ENCODE data around the gene TMEM132C. TPM values are rescaled to one million over a fixed set of nuclear protein-coding genes. Genes with fewer than 3 reads are reported as not detected.

Gene TMEM132C
- total RNA-seq, 1 experiment from 2014 or later = not detected

DNA sequence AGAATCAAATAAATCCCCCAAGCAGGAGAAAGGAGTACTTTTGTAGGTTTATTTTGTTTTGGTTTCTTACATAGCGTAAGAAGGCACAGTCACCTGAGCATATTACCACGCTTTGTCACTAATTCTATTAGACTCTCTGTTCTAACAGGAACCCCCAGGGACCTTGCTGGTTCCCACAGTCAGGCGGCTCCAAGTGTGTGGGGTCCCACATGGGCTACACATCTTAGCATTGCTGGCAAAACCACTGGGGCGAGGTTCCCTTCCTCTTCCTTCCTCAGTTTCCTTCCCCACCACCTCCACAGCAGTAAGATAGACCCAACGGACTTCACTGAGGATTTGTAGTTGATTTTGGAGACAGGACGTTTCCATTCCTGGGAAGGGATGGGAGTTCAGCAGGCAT is 49.1 kb downstream of the TMEM132C start:
- H3K4me3 Mint-ChIP-seq = no peak overlapping the region
- peaks cover 83% of the 10 kb centered on the region for H3K9me3 Mint-ChIP-seq
- peaks cover 5% of the 10 kb centered on the region for H3K27me3 Mint-ChIP-seq (ENCODE audit: low read depth)
- CTCF ChIA-PET = interaction anchor here (0.5 kb wide), 1 partner anchor 276 kb away, joined by 3 read pairs; no protein-coding TSS in a partner anchor
- TF ChIP-seq GRHL2 (CRISPR knock-in tag; IDR thresholded peaks at IDR 0.05; ENCODE audit: insufficient replicate concordance, severe bottlenecking) = no peak
- TF ChIP-seq, protein P1, sequence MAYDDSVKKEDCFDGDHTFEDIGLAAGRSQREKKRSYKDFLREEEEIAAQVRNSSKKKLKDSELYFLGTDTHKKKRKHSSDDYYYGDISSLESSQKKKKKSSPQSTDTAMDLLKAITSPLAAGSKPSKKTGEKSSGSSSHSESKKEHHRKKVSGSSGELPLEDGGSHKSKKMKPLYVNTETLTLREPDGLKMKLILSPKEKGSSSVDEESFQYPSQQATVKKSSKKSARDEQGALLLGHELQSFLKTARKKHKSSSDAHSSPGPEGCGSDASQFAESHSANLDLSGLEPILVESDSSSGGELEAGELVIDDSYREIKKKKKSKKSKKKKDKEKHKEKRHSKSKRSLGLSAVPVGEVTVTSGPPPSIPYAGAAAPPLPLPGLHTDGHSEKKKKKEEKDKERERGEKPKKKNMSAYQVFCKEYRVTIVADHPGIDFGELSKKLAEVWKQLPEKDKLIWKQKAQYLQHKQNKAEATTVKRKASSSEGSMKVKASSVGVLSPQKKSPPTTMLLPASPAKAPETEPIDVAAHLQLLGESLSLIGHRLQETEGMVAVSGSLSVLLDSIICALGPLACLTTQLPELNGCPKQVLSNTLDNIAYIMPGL (CRISPR knock-in tag; IDR thresholded peaks at IDR 0.05) = no peak
- TF ChIP-seq, protein P2, sequence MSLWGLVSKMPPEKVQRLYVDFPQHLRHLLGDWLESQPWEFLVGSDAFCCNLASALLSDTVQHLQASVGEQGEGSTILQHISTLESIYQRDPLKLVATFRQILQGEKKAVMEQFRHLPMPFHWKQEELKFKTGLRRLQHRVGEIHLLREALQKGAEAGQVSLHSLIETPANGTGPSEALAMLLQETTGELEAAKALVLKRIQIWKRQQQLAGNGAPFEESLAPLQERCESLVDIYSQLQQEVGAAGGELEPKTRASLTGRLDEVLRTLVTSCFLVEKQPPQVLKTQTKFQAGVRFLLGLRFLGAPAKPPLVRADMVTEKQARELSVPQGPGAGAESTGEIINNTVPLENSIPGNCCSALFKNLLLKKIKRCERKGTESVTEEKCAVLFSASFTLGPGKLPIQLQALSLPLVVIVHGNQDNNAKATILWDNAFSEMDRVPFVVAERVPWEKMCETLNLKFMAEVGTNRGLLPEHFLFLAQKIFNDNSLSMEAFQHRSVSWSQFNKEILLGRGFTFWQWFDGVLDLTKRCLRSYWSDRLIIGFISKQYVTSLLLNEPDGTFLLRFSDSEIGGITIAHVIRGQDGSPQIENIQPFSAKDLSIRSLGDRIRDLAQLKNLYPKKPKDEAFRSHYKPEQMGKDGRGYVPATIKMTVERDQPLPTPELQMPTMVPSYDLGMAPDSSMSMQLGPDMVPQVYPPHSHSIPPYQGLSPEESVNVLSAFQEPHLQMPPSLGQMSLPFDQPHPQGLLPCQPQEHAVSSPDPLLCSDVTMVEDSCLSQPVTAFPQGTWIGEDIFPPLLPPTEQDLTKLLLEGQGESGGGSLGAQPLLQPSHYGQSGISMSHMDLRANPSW (CRISPR knock-in tag; conservative IDR thresholded peaks at IDR 0.05; ENCODE audit: low read depth) = no peak
- TF ChIP-seq, protein P3, sequence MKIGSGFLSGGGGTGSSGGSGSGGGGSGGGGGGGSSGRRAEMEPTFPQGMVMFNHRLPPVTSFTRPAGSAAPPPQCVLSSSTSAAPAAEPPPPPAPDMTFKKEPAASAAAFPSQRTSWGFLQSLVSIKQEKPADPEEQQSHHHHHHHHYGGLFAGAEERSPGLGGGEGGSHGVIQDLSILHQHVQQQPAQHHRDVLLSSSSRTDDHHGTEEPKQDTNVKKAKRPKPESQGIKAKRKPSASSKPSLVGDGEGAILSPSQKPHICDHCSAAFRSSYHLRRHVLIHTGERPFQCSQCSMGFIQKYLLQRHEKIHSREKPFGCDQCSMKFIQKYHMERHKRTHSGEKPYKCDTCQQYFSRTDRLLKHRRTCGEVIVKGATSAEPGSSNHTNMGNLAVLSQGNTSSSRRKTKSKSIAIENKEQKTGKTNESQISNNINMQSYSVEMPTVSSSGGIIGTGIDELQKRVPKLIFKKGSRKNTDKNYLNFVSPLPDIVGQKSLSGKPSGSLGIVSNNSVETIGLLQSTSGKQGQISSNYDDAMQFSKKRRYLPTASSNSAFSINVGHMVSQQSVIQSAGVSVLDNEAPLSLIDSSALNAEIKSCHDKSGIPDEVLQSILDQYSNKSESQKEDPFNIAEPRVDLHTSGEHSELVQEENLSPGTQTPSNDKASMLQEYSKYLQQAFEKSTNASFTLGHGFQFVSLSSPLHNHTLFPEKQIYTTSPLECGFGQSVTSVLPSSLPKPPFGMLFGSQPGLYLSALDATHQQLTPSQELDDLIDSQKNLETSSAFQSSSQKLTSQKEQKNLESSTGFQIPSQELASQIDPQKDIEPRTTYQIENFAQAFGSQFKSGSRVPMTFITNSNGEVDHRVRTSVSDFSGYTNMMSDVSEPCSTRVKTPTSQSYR (CRISPR knock-in tag; IDR thresholded peaks at IDR 0.05) = no peak
- TF ChIP-seq, protein P4, sequence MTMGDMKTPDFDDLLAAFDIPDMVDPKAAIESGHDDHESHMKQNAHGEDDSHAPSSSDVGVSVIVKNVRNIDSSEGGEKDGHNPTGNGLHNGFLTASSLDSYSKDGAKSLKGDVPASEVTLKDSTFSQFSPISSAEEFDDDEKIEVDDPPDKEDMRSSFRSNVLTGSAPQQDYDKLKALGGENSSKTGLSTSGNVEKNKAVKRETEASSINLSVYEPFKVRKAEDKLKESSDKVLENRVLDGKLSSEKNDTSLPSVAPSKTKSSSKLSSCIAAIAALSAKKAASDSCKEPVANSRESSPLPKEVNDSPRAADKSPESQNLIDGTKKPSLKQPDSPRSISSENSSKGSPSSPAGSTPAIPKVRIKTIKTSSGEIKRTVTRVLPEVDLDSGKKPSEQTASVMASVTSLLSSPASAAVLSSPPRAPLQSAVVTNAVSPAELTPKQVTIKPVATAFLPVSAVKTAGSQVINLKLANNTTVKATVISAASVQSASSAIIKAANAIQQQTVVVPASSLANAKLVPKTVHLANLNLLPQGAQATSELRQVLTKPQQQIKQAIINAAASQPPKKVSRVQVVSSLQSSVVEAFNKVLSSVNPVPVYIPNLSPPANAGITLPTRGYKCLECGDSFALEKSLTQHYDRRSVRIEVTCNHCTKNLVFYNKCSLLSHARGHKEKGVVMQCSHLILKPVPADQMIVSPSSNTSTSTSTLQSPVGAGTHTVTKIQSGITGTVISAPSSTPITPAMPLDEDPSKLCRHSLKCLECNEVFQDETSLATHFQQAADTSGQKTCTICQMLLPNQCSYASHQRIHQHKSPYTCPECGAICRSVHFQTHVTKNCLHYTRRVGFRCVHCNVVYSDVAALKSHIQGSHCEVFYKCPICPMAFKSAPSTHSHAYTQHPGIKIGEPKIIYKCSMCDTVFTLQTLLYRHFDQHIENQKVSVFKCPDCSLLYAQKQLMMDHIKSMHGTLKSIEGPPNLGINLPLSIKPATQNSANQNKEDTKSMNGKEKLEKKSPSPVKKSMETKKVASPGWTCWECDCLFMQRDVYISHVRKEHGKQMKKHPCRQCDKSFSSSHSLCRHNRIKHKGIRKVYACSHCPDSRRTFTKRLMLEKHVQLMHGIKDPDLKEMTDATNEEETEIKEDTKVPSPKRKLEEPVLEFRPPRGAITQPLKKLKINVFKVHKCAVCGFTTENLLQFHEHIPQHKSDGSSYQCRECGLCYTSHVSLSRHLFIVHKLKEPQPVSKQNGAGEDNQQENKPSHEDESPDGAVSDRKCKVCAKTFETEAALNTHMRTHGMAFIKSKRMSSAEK (CRISPR knock-in tag; IDR thresholded peaks at IDR 0.05; ENCODE audit: borderline replicate concordance) = no peak
- TF ChIP-seq MXD4 (CRISPR knock-in tag; IDR thresholded peaks at IDR 0.05; ENCODE audit: borderline replicate concordance) = no peak
- no peak for TF ChIP-seq NFYB (CRISPR knock-in tag; conservative IDR thresholded peaks at IDR 0.05; ENCODE audit: low read depth)
- no peak for TF ChIP-seq RORB (CRISPR knock-in tag; IDR thresholded peaks at IDR 0.05)
- TF ChIP-seq SMAD4 (CRISPR knock-in tag; IDR thresholded peaks at IDR 0.05) = no peak
- TF ChIP-seq ZNF138 (CRISPR knock-in tag; conservative IDR thresholded peaks at IDR 0.05) = no peak
- TF ChIP-seq, protein P5, sequence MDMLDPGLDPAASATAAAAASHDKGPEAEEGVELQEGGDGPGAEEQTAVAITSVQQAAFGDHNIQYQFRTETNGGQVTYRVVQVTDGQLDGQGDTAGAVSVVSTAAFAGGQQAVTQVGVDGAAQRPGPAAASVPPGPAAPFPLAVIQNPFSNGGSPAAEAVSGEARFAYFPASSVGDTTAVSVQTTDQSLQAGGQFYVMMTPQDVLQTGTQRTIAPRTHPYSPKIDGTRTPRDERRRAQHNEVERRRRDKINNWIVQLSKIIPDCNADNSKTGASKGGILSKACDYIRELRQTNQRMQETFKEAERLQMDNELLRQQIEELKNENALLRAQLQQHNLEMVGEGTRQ (CRISPR knock-in tag; IDR thresholded peaks at IDR 0.05) = no peak
- TF ChIP-seq JUN (CRISPR knock-in tag; IDR thresholded peaks at IDR 0.05) = no peak
- TF ChIP-seq, protein P6, sequence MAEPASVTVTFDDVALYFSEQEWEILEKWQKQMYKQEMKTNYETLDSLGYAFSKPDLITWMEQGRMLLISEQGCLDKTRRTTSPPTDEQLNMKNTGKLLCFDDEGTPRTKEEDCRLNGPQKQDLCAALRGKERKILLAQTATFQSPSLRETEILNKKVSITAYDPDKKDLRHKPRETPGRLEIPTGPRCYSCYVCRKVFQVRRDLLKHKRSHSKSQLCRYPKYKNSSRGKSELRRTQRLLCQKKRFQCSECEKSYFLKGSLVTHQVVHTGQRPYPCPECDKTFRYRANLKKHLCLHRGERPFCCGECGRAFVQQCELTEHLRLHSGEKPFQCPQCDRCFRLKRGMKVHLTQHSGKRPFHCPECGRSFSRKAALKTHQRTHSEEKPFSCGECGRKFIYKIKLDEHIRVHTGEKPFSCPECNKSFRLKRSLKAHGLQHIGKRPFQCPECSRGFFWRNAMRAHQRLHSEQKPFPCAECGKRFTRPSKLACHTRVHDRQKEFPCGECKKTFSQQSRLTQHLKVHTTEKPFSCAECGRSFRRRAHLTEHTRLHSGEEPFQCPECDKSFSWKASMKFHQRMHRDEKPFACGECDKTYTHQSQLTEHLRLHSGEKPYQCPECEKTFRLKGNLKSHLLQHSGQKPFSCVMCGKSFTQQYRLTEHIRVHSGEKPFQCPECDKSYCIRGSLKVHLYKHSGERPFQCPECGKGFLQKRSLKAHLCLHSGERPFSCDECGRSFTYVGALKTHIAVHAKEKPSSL (CRISPR knock-in tag; conservative IDR thresholded peaks at IDR 0.05) = no peak
- no peak for TF ChIP-seq RELA (CRISPR knock-in tag; IDR thresholded peaks at IDR 0.05; ENCODE audit: borderline replicate concordance)
- TF ChIP-seq, protein P7, sequence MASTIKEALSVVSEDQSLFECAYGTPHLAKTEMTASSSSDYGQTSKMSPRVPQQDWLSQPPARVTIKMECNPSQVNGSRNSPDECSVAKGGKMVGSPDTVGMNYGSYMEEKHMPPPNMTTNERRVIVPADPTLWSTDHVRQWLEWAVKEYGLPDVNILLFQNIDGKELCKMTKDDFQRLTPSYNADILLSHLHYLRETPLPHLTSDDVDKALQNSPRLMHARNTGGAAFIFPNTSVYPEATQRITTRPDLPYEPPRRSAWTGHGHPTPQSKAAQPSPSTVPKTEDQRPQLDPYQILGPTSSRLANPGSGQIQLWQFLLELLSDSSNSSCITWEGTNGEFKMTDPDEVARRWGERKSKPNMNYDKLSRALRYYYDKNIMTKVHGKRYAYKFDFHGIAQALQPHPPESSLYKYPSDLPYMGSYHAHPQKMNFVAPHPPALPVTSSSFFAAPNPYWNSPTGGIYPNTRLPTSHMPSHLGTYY (CRISPR knock-in tag; IDR thresholded peaks at IDR 0.05) = no peak
- TF ChIP-seq JAZF1 (CRISPR knock-in tag; IDR thresholded peaks at IDR 0.05) = no peak
- no peak for TF ChIP-seq ZBTB21 (CRISPR knock-in tag; IDR thresholded peaks at IDR 0.05; ENCODE audit: borderline replicate concordance)
- TF ChIP-seq, protein P8, sequence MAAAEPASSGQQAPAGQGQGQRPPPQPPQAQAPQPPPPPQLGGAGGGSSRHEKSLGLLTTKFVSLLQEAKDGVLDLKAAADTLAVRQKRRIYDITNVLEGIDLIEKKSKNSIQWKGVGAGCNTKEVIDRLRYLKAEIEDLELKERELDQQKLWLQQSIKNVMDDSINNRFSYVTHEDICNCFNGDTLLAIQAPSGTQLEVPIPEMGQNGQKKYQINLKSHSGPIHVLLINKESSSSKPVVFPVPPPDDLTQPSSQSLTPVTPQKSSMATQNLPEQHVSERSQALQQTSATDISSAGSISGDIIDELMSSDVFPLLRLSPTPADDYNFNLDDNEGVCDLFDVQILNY (CRISPR knock-in tag; IDR thresholded peaks at IDR 0.05) = no peak
- no peak for TF ChIP-seq FOXK1 (CRISPR knock-in tag; IDR thresholded peaks at IDR 0.05)
- POLR2A ChIA-PET = no interaction called here
- no peaks in the 10 kb centered on the region for H3K4me1 Mint-ChIP-seq
- ATAC-seq = no peak
- no peak overlapping the region for H3K27ac Mint-ChIP-seq
- DNase-seq (ENCODE audit: low spot score) = no peak
- peaks cover 80% of the 10 kb centered on the region for H3K36me3 Mint-ChIP-seq

All from WTC11 (cell line).